Suprapubic skin (tissue), 4 donors: ENCODE results near the gene SPRYD3. TPM values are rescaled to one million over a fixed set of nuclear protein-coding genes. Genes with fewer than 3 reads are reported as not detected.

Experiments
- DNase-seq, 2 donors: peaks; one replicate each; pipeline ENCODE4 v3.0.0-alpha.2; 2019; ENCODE audit warnings: low spot score in 2 of 2
- H3K27ac ChIP-seq: fragments of 200-600 bp; sonication (generic); one replicate; pipeline ENCODE4 v1.5.1; 2019
- H3K27me3 ChIP-seq: fragments of 200-600 bp; sonication (generic); one replicate; pipeline ENCODE4 v1.5.1; 2019
- H3K36me3 ChIP-seq: fragments of 200-600 bp; sonication (generic); one replicate; pipeline ENCODE4 v1.5.1; 2019
- H3K4me1 ChIP-seq: fragments of 200-600 bp; sonication (generic); one replicate; pipeline ENCODE4 v1.5.1; 2019
- H3K4me3 ChIP-seq: fragments of 200-600 bp; sonication (generic); one replicate; pipeline ENCODE4 v1.5.1; 2019; ENCODE audit warnings: mild to moderate bottlenecking
- H3K9me3 ChIP-seq: fragments of 200-600 bp; sonication (generic); one replicate; pipeline ENCODE4 v1.5.1; 2019
- CTCF ChIP-seq, 2 donors: fragments of 200-600 bp in 1 of 2; fragments of 450-650 bp in 1 of 2; sonication (generic) in 1 of 2; IDR thresholded peaks; one replicate each; pipeline ENCODE4 v1.5.1; 2016 to 2019; ENCODE audit warnings: antibody characterized with exemption in 2 of 2, mild to moderate bottlenecking in 1 of 2, moderate library complexity in 1 of 2
- EP300 ChIP-seq: sonication (generic); formaldehyde crosslinking; IDR thresholded peaks from one replicate; pipeline ENCODE4 v1.6.1; 2017; ENCODE audit warnings: antibody characterized with exemption
- POLR2A ChIP-seq, 2 donors: fragments of 450-650 bp; IDR thresholded peaks; one replicate each; pipeline ENCODE4 v1.6.1; 2017; ENCODE audit warnings: antibody characterized with exemption in 2 of 2, mild to moderate bottlenecking in 2 of 2, moderate library complexity in 2 of 2
- POLR2AphosphoS5 ChIP-seq, 3 donors: sonication (generic); formaldehyde crosslinking; IDR thresholded peaks; one replicate each; pipeline ENCODE4 v1.6.1; 2017; ENCODE audit warnings: antibody characterized with exemption in 3 of 3
- WGBS: methylation state at CpG from one replicate; pipeline ENCODE4 v1.1.5; 2018; 5-methylcytosine and 5-hydroxymethylcytosine counted together
- total RNA-seq, 4 donors: library from RNA; depleted of rRNA; stranded (reverse); fragments of >200 nt; gene quantifications; one replicate each; pipeline ENCODE4 v1.1.0, GENCODE V29; 2016

The SPRYD3 gene
- total RNA-seq, 4 donors from 2014 or later = 26.4 to 44.0 (median 34.4) TPM

- peaks cover 4% of the 10 kb centered on the region for H3K36me3 ChIP-seq
- no peak overlapping the region for H3K27ac ChIP-seq
- peak; percentile 40 to 65 for DNase-seq
- H3K27me3 ChIP-seq = no peaks in the 10 kb centered on the region
- H3K9me3 ChIP-seq = no peaks in the 10 kb centered on the region
- WGBS = 90% methylated on average over 10 of the region's 13 CpGs
- H3K4me3 ChIP-seq = peak overlapping the region; percentile 28
- TF ChIP-seq POLR2AphosphoS5 (IDR thresholded peaks at IDR 0.05) (no peak), CTCF (IDR thresholded peaks at IDR 0.05) (no peak), POLR2A (IDR thresholded peaks at IDR 0.05) (no peak), EP300 (no peak)
- H3K4me1 ChIP-seq = peaks cover 54% of the 10 kb centered on the region
Observed at GRCh38 chr12:53100466-53101151, 21.4 kb upstream of the SPRYD3 start.

- 14% methylated on average over 6 of the region's 6 CpGs for WGBS
- Histone ChIP-seq H3K4me3 (peak overlapping the region; percentile 61), H3K4me1 (peaks cover 54% of the 10 kb centered on the region), H3K27me3 (no peaks in the 10 kb centered on the region), H3K9me3 (no peaks in the 10 kb centered on the region), H3K36me3 (peaks cover 4% of the 10 kb centered on the region), H3K27ac (peak overlapping the region; percentile 85)
- DNase-seq = peak; percentile 96
- TF ChIP-seq CTCF (IDR thresholded peaks at IDR 0.05) (peak; percentile 91 to 97), EP300 (no peak), POLR2AphosphoS5 (IDR thresholded peaks at IDR 0.05) (peak in 2 of 3 donors; percentile 63 to 73), POLR2A (IDR thresholded peaks at IDR 0.05) (no peak)
Observed at GRCh38 chr12:53099071-53099882, 20.1 kb upstream of the SPRYD3 start.

GRCh38 chr12:53098354-53098981, 19.3 kb upstream of the SPRYD3 start:
- no peaks in the 10 kb centered on the region for H3K9me3 ChIP-seq
- DNase-seq = peak; percentile 65 to 78

GRCh38 chr12:53097564-53098353, 18.6 kb upstream of the SPRYD3 start, which contains the start of gene IGFBP6:
TSS of gene IGFBP6 (plus strand) at chr12:53097667. CDS start at chr12:53097718, 51 bp downstream.
- Histone ChIP-seq H3K36me3 (peaks cover 4% of the 10 kb centered on the region), H3K4me1 (peaks cover 46% of the 10 kb centered on the region), H3K27ac (peak within 1 kb of the TSS; percentile 85), H3K27me3 (no peaks in the 10 kb centered on the region), H3K9me3 (no peaks in the 10 kb centered on the region), H3K4me3 (peak within 1 kb of the TSS; percentile 61)
- no peak for TF ChIP-seq EP300
- peak; percentile 83 to 84 for DNase-seq
- WGBS = 3% methylated on average over 17 of the region's 51 CpGs

More at GRCh38 chr12:53098354-53098981, 19.3 kb upstream of the SPRYD3 start:
- WGBS = 34% methylated on average over 13 of the region's 13 CpGs
- peak overlapping the region; percentile 85 for H3K27ac ChIP-seq
- H3K4me1 ChIP-seq = peaks cover 48% of the 10 kb centered on the region
- peak overlapping the region; percentile 61 for H3K4me3 ChIP-seq
- TF ChIP-seq EP300 (no peak), POLR2AphosphoS5 (IDR thresholded peaks at IDR 0.05) (no peak), POLR2A (IDR thresholded peaks at IDR 0.05) (no peak), CTCF (IDR thresholded peaks at IDR 0.05) (no peak)
- H3K27me3 ChIP-seq = no peaks in the 10 kb centered on the region
- H3K36me3 ChIP-seq = peaks cover 4% of the 10 kb centered on the region

- no peak for DNase-seq
Observed at GRCh38 chr12:53097207-53097563, 18.0 kb upstream of the SPRYD3 start.

More at GRCh38 chr12:53097207-53097563, 18.0 kb upstream of the SPRYD3 start:
- peak overlapping the region; percentile 61 for H3K4me3 ChIP-seq
- H3K4me1 ChIP-seq = peaks cover 46% of the 10 kb centered on the region
- H3K27ac ChIP-seq = peak overlapping the region; percentile 85
- peaks cover 4% of the 10 kb centered on the region for H3K36me3 ChIP-seq
- no peaks in the 10 kb centered on the region for H3K27me3 ChIP-seq
- TF ChIP-seq POLR2A (IDR thresholded peaks at IDR 0.05) (no peak), EP300 (no peak), CTCF (IDR thresholded peaks at IDR 0.05) (no peak), POLR2AphosphoS5 (IDR thresholded peaks at IDR 0.05) (no peak)
- H3K9me3 ChIP-seq = no peaks in the 10 kb centered on the region
- WGBS = 5% methylated on average over 9 of the region's 9 CpGs
